ENCODE measurements around the gene LEAP2. TPM values are rescaled to one million over a fixed set of nuclear protein-coding genes. Genes with fewer than 3 reads are reported as not detected.

The LEAP2 gene
- total and polyA plus RNA-seq, 7 experiments from 2014 or later, result 0.70 to 9.9 (median 2.2) TPM

DNA sequence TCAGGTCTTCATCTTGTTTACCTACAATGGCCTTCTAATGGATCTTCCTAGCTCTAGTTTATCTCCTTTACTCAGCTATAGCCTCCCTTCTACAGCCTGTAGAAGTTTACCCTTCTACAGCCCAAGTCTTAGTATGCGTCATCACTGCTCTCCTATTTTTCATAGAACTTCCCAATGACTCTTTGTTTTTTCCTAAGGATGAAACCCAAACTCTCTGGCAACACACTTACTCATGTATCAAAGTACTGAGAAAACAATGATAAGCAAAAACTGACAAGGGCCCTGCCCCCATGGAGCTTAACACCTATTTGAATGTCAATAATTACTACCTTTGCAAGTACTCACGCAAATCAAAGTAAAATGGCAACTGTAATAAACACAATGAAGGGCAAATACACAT lies 33.7 kb downstream of the LEAP2 start:
- DNase-seq, result no peak
- ChIA-PET POLR2A (interaction anchor here (0.7 kb wide), 1 partner anchor 41 kb away, joined by 3 read pairs; the partner anchor contains the start of genes GDF9 and UQCRQ), CTCF (interaction anchor here (1.5 kb wide), 1 partner anchor 24 kb away, joined by 4 read pairs; no protein-coding TSS in a partner anchor)
- Mint-ChIP-seq H3K27ac (no peak overlapping the region), H3K4me3 (no peak overlapping the region), H3K36me3 (peaks cover 7 to 41% (median 23%) of the 10 kb centered on the region in 5 donors), H3K27me3 (no peaks in the 10 kb centered on the region), H3K4me1 (peaks cover 0 to 48% (median 38%) of the 10 kb centered on the region in 7 donors), H3K9me3 (no peaks in the 10 kb centered on the region)
- intact Hi-C loops (cut with micrococcal nuclease), result no loop called here
- Histone ChIP-seq H3K36me3 (ENCODE audit: control insufficient read depth in 2 of 3, insufficient read depth in 3 of 3, low read length in 3 of 3) (peaks cover 0 to 18% (median 0%) of the 10 kb centered on the region in 3 experiments), H3K9me3 (ENCODE audit: control insufficient read depth in 2 of 3, low read length in 3 of 3) (no peaks in the 10 kb centered on the region), H3K27ac (ENCODE audit: low read depth, low read length) (no peak overlapping the region), H3K27me3 (ENCODE audit: control insufficient read depth in 2 of 2, insufficient read depth in 2 of 2, low read length in 2 of 2) (no peaks in the 10 kb centered on the region), H3K4me3 (ENCODE audit: low read length) (no peak overlapping the region), H3K4me1 (ENCODE audit: control insufficient read depth in 2 of 2, insufficient read depth in 2 of 2, low read length in 2 of 2) (no peaks in the 10 kb centered on the region)
- no peak for ATAC-seq

DNA sequence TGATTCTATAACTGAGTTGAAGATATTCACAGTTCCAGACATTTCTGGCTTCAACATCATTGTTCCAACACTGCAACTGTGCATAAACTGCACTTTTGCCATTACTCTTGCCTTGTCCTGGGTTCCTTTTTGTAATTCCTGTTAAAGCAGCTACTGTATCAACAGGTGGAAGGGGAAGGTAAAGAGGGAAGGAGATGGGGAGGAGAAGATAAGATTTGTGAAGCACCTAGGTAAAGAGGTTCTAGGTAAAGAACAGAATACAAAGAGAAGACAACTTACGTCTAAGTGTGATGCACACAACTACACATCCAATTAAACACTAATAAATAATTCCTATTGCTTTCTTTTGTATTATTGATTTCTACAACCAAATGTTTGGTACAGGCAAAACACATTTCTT lies 36.2 kb downstream of the LEAP2 start:
- H3K4me3 ChIP-seq (ENCODE audit: low read length), result no peak overlapping the region
- H3K4me1 Mint-ChIP-seq, result peaks cover 0 to 44% (median 27%) of the 10 kb centered on the region in 7 donors
- intact Hi-C loops (cut with micrococcal nuclease), result no loop called here
- peak overlapping the region in 1 of 9 donors; percentile 38 for H3K27ac Mint-ChIP-seq
- peaks cover 0 to 33% (median 0%) of the 10 kb centered on the region in 3 experiments for H3K36me3 ChIP-seq (ENCODE audit: control insufficient read depth in 2 of 3, insufficient read depth in 3 of 3, low read length in 3 of 3)
- H3K9me3 Mint-ChIP-seq, result no peaks in the 10 kb centered on the region
- no peak overlapping the region for H3K27ac ChIP-seq (ENCODE audit: low read depth, low read length)
- ATAC-seq (no peak), DNase-seq (no peak)
- POLR2A ChIA-PET, result no interaction called here
- CTCF ChIA-PET, result no interaction called here
- no peaks in the 10 kb centered on the region for H3K27me3 Mint-ChIP-seq
- H3K36me3 Mint-ChIP-seq, result peaks cover 4 to 46% (median 25%) of the 10 kb centered on the region in 5 donors
- H3K27me3 ChIP-seq (ENCODE audit: control insufficient read depth in 2 of 2, insufficient read depth in 2 of 2, low read length in 2 of 2), result no peaks in the 10 kb centered on the region
- no peak overlapping the region for H3K4me3 Mint-ChIP-seq
- H3K9me3 ChIP-seq (ENCODE audit: control insufficient read depth in 2 of 3, low read length in 3 of 3), result no peaks in the 10 kb centered on the region
- no peaks in the 10 kb centered on the region for H3K4me1 ChIP-seq (ENCODE audit: control insufficient read depth in 2 of 2, insufficient read depth in 2 of 2, low read length in 2 of 2)

DNA sequence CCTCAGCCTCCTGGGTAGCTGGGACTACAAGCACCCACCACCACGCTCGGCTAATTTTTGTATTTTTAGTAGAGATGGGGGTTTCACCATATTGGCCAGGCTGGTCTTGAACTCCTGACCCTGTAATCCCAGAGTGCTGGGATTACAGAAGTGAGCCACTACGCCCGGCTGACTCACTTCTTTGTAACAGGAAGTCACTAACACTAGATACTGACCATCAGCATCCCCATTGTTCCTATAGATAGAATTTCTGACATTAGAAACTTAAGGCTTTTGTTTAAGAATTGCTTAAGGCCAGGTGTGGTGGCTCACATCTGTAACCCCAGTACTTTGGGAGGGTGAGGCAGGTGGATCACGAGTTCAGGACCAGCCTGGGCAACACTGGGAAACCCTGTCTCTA lies 42.2 kb downstream of the LEAP2 start:
- Histone ChIP-seq H3K27me3 (ENCODE audit: control insufficient read depth in 2 of 2, insufficient read depth in 2 of 2, low read length in 2 of 2) (no peaks in the 10 kb centered on the region), H3K4me3 (ENCODE audit: low read length) (no peak overlapping the region), H3K9me3 (ENCODE audit: control insufficient read depth in 2 of 3, low read length in 3 of 3) (no peaks in the 10 kb centered on the region), H3K4me1 (ENCODE audit: control insufficient read depth in 2 of 2, insufficient read depth in 2 of 2, low read length in 2 of 2) (no peaks in the 10 kb centered on the region), H3K27ac (ENCODE audit: low read depth, low read length) (no peak overlapping the region), H3K36me3 (ENCODE audit: control insufficient read depth in 2 of 3, insufficient read depth in 3 of 3, low read length in 3 of 3) (peaks cover 0 to 45% (median 3%) of the 10 kb centered on the region in 3 experiments)
- ChIA-PET CTCF (no interaction called here), POLR2A (no interaction called here)
- intact Hi-C loops (cut with micrococcal nuclease), result no loop called here
- H3K9me3 Mint-ChIP-seq, result no peaks in the 10 kb centered on the region
- H3K4me1 Mint-ChIP-seq, result peaks cover 0 to 22% (median 18%) of the 10 kb centered on the region in 7 donors
- no peak overlapping the region for H3K27ac Mint-ChIP-seq
- H3K4me3 Mint-ChIP-seq, result no peak overlapping the region
- H3K27me3 Mint-ChIP-seq, result no peaks in the 10 kb centered on the region
- DNase-seq, result no peak
- ATAC-seq, result peak; percentile 70
- peaks cover 4 to 40% (median 24%) of the 10 kb centered on the region in 5 donors for H3K36me3 Mint-ChIP-seq

DNA sequence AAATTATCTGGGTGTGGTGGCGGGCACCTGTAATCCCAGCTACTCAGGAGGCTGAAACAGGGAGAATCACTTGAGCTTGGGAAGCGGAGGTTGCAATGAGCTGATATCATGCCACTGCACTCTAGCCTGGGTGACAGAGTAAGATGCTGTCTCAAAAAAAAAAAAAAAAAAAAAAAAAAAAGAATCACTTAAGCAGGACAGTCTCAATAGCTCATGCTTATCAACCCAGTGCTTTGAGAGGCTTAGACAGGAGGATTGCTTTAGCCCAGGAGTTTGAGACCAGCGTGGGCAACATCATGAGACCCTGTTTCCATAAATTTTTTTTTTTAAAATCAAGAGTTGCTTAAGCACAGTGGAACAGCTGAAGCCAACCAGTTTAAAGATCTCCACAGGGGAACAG lies 42.6 kb downstream of the LEAP2 start:
- H3K9me3 Mint-ChIP-seq, result no peaks in the 10 kb centered on the region
- no peak overlapping the region for H3K4me3 Mint-ChIP-seq
- CTCF ChIA-PET, result interaction anchor here (0.5 kb wide), 1 partner anchor 326 kb away, joined by 3 read pairs; no protein-coding TSS in a partner anchor
- H3K27me3 Mint-ChIP-seq, result no peaks in the 10 kb centered on the region
- H3K36me3 Mint-ChIP-seq, result peaks cover 4 to 36% (median 21%) of the 10 kb centered on the region in 5 donors
- POLR2A ChIA-PET, result no interaction called here
- Histone ChIP-seq H3K9me3 (ENCODE audit: control insufficient read depth in 2 of 3, low read length in 3 of 3) (no peaks in the 10 kb centered on the region), H3K4me1 (ENCODE audit: control insufficient read depth in 2 of 2, insufficient read depth in 2 of 2, low read length in 2 of 2) (no peaks in the 10 kb centered on the region), H3K4me3 (ENCODE audit: low read length) (no peak overlapping the region), H3K27ac (ENCODE audit: low read depth, low read length) (no peak overlapping the region), H3K27me3 (ENCODE audit: control insufficient read depth in 2 of 2, insufficient read depth in 2 of 2, low read length in 2 of 2) (no peaks in the 10 kb centered on the region), H3K36me3 (ENCODE audit: control insufficient read depth in 2 of 3, insufficient read depth in 3 of 3, low read length in 3 of 3) (peaks cover 0 to 41% (median 3%) of the 10 kb centered on the region in 3 experiments)
- H3K27ac Mint-ChIP-seq, result peak overlapping the region in 1 of 9 donors; percentile 9
- DNase-seq, result no peak
- intact Hi-C loops (cut with micrococcal nuclease), result no loop called here
- peaks cover 0 to 19% (median 14%) of the 10 kb centered on the region in 7 donors for H3K4me1 Mint-ChIP-seq
- ATAC-seq, result no peak

Other genes starting within 250 kb of the LEAP2 start
- gene IL13, start 215.5 kb upstream of the LEAP2 start, total RNA-seq, result 10 to 100 TPM in 1 of 5 experiments, under 1 TPM in 2, not detected in 2; 0.50 to 71.3 (median 0.51) TPM
- not detected for gene IL13, start 215.5 kb upstream of the LEAP2 start, polyA plus RNA-seq
- gene IL4, start 199.7 kb upstream of the LEAP2 start, total RNA-seq, result 1 to 10 TPM in 3 of 5 experiments, not detected in 2; 1.1 to 6.0 (median 4.5) TPM
- not detected for gene IL4, start 199.7 kb upstream of the LEAP2 start, polyA plus RNA-seq
- gene KIF3A, start 136.1 kb upstream of the LEAP2 start, total RNA-seq, result 10 to 100 TPM; 10.5 to 30.0 (median 18.7) TPM
- 10 to 100 TPM in 1 of 2 donors, 1 to 10 TPM in 1; 7.5 to 11.4 TPM for gene KIF3A, start 136.1 kb upstream of the LEAP2 start, polyA plus RNA-seq
- gene CCNI2, start 126.2 kb upstream of the LEAP2 start, total RNA-seq, result 10 to 100 TPM in 2 of 5 experiments, 1 to 10 TPM in 3; 3.5 to 44.9 (median 8.4) TPM
- 1 to 10 TPM; 2.4 to 5.0 TPM for gene CCNI2, start 126.2 kb upstream of the LEAP2 start, polyA plus RNA-seq
- gene SEPTIN8, start 96.4 kb upstream of the LEAP2 start, total RNA-seq, result 10 to 100 TPM in 1 of 5 experiments, 1 to 10 TPM in 4; 2.7 to 42.1 (median 5.2) TPM
- gene SEPTIN8, start 96.4 kb upstream of the LEAP2 start, polyA plus RNA-seq, result under 1 TPM; 0.64 to 0.84 TPM
- gene SOWAHA, start 60.4 kb upstream of the LEAP2 start, total RNA-seq, result under 1 TPM in 1 of 5 experiments, not detected in 4; 0.15 TPM
- not detected for gene SOWAHA, start 60.4 kb upstream of the LEAP2 start, polyA plus RNA-seq
- gene SHROOM1, start 43.0 kb upstream of the LEAP2 start, total RNA-seq, result 1 to 10 TPM in 3 of 5 experiments, under 1 TPM in 1, not detected in 1; 0.11 to 8.9 (median 3.7) TPM
- gene SHROOM1, start 43.0 kb upstream of the LEAP2 start, polyA plus RNA-seq, result not detected
- 1 to 10 TPM in 4 of 5 experiments, under 1 TPM in 1; 0.48 to 2.0 (median 1.6) TPM for gene GDF9, start 7.2 kb upstream of the LEAP2 start, total RNA-seq
- under 1 TPM; 0.43 to 0.53 TPM for gene GDF9, start 7.2 kb upstream of the LEAP2 start, polyA plus RNA-seq
- gene UQCRQ, start 7.0 kb upstream of the LEAP2 start, total RNA-seq, result 100 to 1,000 TPM; 101 to 338 (median 110) TPM
- 100 to 1,000 TPM; 556 to 584 TPM for gene UQCRQ, start 7.0 kb upstream of the LEAP2 start, polyA plus RNA-seq
- gene AFF4, start 90.0 kb downstream of the LEAP2 start, total RNA-seq, result 10 to 100 TPM; 39.7 to 82.3 (median 69.0) TPM
- 10 to 100 TPM; 25.3 to 30.6 TPM for gene AFF4, start 90.0 kb downstream of the LEAP2 start, polyA plus RNA-seq
- gene ZCCHC10, start 152.9 kb downstream of the LEAP2 start, total RNA-seq, result 10 to 100 TPM; 16.0 to 32.9 (median 18.2) TPM
- 10 to 100 TPM; 34.5 to 47.5 TPM for gene ZCCHC10, start 152.9 kb downstream of the LEAP2 start, polyA plus RNA-seq
- gene HSPA4, start 178.3 kb downstream of the LEAP2 start, total RNA-seq, result 100 to 1,000 TPM in 1 of 5 experiments, 10 to 100 TPM in 4; 42.1 to 103 (median 50.0) TPM
- gene HSPA4, start 178.3 kb downstream of the LEAP2 start, polyA plus RNA-seq, result 10 to 100 TPM; 37.7 to 38.5 TPM